ENCODE measurements around the gene SOX18.

GRCh38 chr20:64090165-64090564 lies 40.7 kb upstream of the SOX18 start:
- TF ChIP-seq RAD21 (IDR thresholded peaks at IDR 0.05; ENCODE audit: low read depth) (no peak), TAF1 (IDR thresholded peaks at IDR 0.05; ENCODE audit: low read depth) (no peak), EP300 (IDR thresholded peaks at IDR 0.05; ENCODE audit: borderline replicate concordance) (no peak), CEBPB (IDR thresholded peaks at IDR 0.05) (no peak), FOXM1 (IDR thresholded peaks at IDR 0.05; ENCODE audit: borderline replicate concordance, low read depth) (no peak), TCF12 (IDR thresholded peaks at IDR 0.05; ENCODE audit: low read depth) (no peak)
- TF ChIP-seq, protein P1, sequence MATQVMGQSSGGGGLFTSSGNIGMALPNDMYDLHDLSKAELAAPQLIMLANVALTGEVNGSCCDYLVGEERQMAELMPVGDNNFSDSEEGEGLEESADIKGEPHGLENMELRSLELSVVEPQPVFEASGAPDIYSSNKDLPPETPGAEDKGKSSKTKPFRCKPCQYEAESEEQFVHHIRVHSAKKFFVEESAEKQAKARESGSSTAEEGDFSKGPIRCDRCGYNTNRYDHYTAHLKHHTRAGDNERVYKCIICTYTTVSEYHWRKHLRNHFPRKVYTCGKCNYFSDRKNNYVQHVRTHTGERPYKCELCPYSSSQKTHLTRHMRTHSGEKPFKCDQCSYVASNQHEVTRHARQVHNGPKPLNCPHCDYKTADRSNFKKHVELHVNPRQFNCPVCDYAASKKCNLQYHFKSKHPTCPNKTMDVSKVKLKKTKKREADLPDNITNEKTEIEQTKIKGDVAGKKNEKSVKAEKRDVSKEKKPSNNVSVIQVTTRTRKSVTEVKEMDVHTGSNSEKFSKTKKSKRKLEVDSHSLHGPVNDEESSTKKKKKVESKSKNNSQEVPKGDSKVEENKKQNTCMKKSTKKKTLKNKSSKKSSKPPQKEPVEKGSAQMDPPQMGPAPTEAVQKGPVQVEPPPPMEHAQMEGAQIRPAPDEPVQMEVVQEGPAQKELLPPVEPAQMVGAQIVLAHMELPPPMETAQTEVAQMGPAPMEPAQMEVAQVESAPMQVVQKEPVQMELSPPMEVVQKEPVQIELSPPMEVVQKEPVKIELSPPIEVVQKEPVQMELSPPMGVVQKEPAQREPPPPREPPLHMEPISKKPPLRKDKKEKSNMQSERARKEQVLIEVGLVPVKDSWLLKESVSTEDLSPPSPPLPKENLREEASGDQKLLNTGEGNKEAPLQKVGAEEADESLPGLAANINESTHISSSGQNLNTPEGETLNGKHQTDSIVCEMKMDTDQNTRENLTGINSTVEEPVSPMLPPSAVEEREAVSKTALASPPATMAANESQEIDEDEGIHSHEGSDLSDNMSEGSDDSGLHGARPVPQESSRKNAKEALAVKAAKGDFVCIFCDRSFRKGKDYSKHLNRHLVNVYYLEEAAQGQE (IDR thresholded peaks at IDR 0.05; ENCODE audit: low read depth): no peak
- TF ChIP-seq, protein P2, sequence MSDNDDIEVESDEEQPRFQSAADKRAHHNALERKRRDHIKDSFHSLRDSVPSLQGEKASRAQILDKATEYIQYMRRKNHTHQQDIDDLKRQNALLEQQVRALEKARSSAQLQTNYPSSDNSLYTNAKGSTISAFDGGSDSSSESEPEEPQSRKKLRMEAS (IDR thresholded peaks at IDR 0.05): no peak

Measured in Ishikawa (cell line).